HEK293 (cell line): ENCODE results near the gene VASN.

ENCODE experiments used
- CTCF ChIA-PET: fragments of 350-600 bp; formaldehyde crosslinking; extraction: SDS; loops from one replicate; lab custom pipeline; 2021; ENCODE audit warnings: antibody characterized with exemption; lab: Yijun Ruan, JAX
- POLR2A ChIA-PET: fragments of 300-600 bp; formaldehyde crosslinking; extraction: SDS; loops from one replicate; lab custom pipeline; 2020; ENCODE audit warnings: antibody characterized with exemption, inconsistent platforms; lab: Yijun Ruan, JAX
- H3K27ac ChIP-seq: fragments of 200-500 bp; sonication (Bioruptor generic); 2 replicates; pipeline ENCODE4 v1.5.1; 2014; ENCODE audit warnings: low read depth, low read length, control low read depth, inconsistent platforms; ENCODE audit errors: extremely low read depth
- H3K36me3 ChIP-seq, 2 experiments: fragments of 200-500 bp in 1 of 2; sonication (Bioruptor generic) in 1 of 2; 1 replicate in 1 of 2; 2 replicates in 1 of 2; pipeline ENCODE4 v1.5.1; 2014 to 2017; ENCODE audit warnings: inconsistent platforms in 2 of 2, low read length in 2 of 2; ENCODE audit not compliant: control insufficient read depth in 2 of 2, insufficient read depth in 1 of 2
- H3K4me1 ChIP-seq: fragments of 200-500 bp; sonication (Bioruptor generic); 2 replicates; pipeline ENCODE4 v1.5.1; 2014; ENCODE audit warnings: mild to moderate bottlenecking, low read length, inconsistent platforms; ENCODE audit not compliant: control insufficient read depth, insufficient read depth
- H3K4me3 ChIP-seq: 2 replicates; pipeline ENCODE4 v1.5.1; 2011; ENCODE audit warnings: low read depth, mild to moderate bottlenecking, control low read depth, low read length, moderate library complexity
- H3K9me3 ChIP-seq: fragments of 200-500 bp; sonication (Bioruptor generic); 2 replicates; pipeline ENCODE4 v1.5.1; 2014; ENCODE audit warnings: low read depth, low read length, inconsistent platforms; ENCODE audit not compliant: control insufficient read depth, insufficient read depth
- BCL11B ChIP-seq: fragments of 450-650 bp; formaldehyde crosslinking; IDR thresholded peaks from 2 replicates; pipeline ENCODE4 v1.5.1; 2016; ENCODE audit warnings: low read depth, missing biosample characterization, missing genetic modification characterization
- PBX3 ChIP-seq: sonication (generic); formaldehyde crosslinking; IDR thresholded peaks from 2 replicates; pipeline ENCODE4 v1.8.1; 2022; ENCODE audit warnings: mild to moderate bottlenecking, moderate library complexity, missing genetic modification reagents
- PRDM6 ChIP-seq: fragments of 450-650 bp; formaldehyde crosslinking; IDR thresholded peaks from 2 replicates; pipeline ENCODE4 v1.5.1; 2017; ENCODE audit warnings: missing biosample characterization, missing genetic modification characterization
- SCRT2 ChIP-seq: fragments of 450-650 bp; formaldehyde crosslinking; IDR thresholded peaks from 2 replicates; pipeline ENCODE4 v1.5.1; 2016; ENCODE audit warnings: missing biosample characterization, missing genetic modification characterization
- TSHZ1 ChIP-seq: fragments of 450-650 bp; formaldehyde crosslinking; IDR thresholded peaks from 2 replicates; pipeline ENCODE4 v1.5.1; 2016; ENCODE audit warnings: missing biosample characterization, missing genetic modification characterization, borderline replicate concordance
- ZBTB20 ChIP-seq: fragments of 450-650 bp; formaldehyde crosslinking; IDR thresholded peaks from 2 replicates; pipeline ENCODE4 v1.5.1; 2016; ENCODE audit warnings: missing biosample characterization, missing genetic modification characterization
- ZBTB44 ChIP-seq: fragments of 450-650 bp; IDR thresholded peaks from 2 replicates; pipeline ENCODE4 v1.5.1; 2018; ENCODE audit warnings: missing biosample characterization, mild to moderate bottlenecking, missing genetic modification characterization
- ZBTB7A ChIP-seq: fragments of 450-650 bp; formaldehyde crosslinking; IDR thresholded peaks from 2 replicates; pipeline ENCODE4 v1.5.1; 2016; ENCODE audit warnings: low read depth, missing biosample characterization, missing genetic modification characterization
- ZNF16 ChIP-seq: fragments of 450-650 bp; formaldehyde crosslinking; IDR thresholded peaks from 2 replicates; pipeline ENCODE4 v1.5.1; 2016; ENCODE audit warnings: low read depth, missing biosample characterization, missing genetic modification characterization
- ZNF341 ChIP-seq: fragments of 450-650 bp; formaldehyde crosslinking; IDR thresholded peaks from 2 replicates; pipeline ENCODE4; 2016; ENCODE audit warnings: low read depth, missing biosample characterization, missing genetic modification characterization
- ZNF37A ChIP-seq: fragments of 450-650 bp; IDR thresholded peaks from 2 replicates; pipeline ENCODE4 v1.5.1; 2018; ENCODE audit warnings: missing biosample characterization, missing genetic modification characterization
- ZNF398 ChIP-seq: fragments of 450-650 bp; formaldehyde crosslinking; IDR thresholded peaks from 2 replicates; pipeline ENCODE4 v1.5.1; 2017; ENCODE audit warnings: missing biosample characterization, missing genetic modification characterization
- ZNF416 ChIP-seq: fragments of 450-650 bp; formaldehyde crosslinking; IDR thresholded peaks from 2 replicates; pipeline ENCODE4 v1.5.1; 2016; ENCODE audit warnings: missing biosample characterization, missing genetic modification characterization
- ZNF580 ChIP-seq: fragments of 450-650 bp; formaldehyde crosslinking; IDR thresholded peaks from 2 replicates; pipeline ENCODE4 v1.5.1; 2016; ENCODE audit warnings: missing biosample characterization, missing genetic modification characterization
- ZNF585B ChIP-seq: fragments of 450-650 bp; formaldehyde crosslinking; IDR thresholded peaks from 2 replicates; pipeline ENCODE4 v1.5.1; 2016; ENCODE audit warnings: missing biosample characterization, missing genetic modification characterization
- ZNF610 ChIP-seq: fragments of 450-650 bp; formaldehyde crosslinking; IDR thresholded peaks from 2 replicates; pipeline ENCODE4 v1.5.1; 2016; ENCODE audit warnings: missing biosample characterization, missing genetic modification characterization, borderline replicate concordance
- ZNF624 ChIP-seq: fragments of 450-650 bp; formaldehyde crosslinking; IDR thresholded peaks from 2 replicates; pipeline ENCODE4 v1.5.1; 2017; ENCODE audit warnings: missing biosample characterization, missing genetic modification characterization
- ZNF654 ChIP-seq: fragments of 450-650 bp; formaldehyde crosslinking; IDR thresholded peaks from 2 replicates; pipeline ENCODE4 v1.5.1; 2016; ENCODE audit warnings: low read depth, missing biosample characterization, missing genetic modification characterization
- ZNF747 ChIP-seq: fragments of 450-650 bp; formaldehyde crosslinking; IDR thresholded peaks from 2 replicates; pipeline ENCODE4 v1.5.1; 2016; ENCODE audit warnings: missing biosample characterization, missing genetic modification characterization
- ZSCAN18 ChIP-seq: fragments of 450-650 bp; formaldehyde crosslinking; IDR thresholded peaks from 2 replicates; pipeline ENCODE4 v1.5.1; 2016; ENCODE audit warnings: missing biosample characterization, missing genetic modification characterization
- ZSCAN23 ChIP-seq: fragments of 450-650 bp; formaldehyde crosslinking; IDR thresholded peaks from 2 replicates; pipeline ENCODE4 v1.5.1; 2016; ENCODE audit warnings: missing biosample characterization, missing genetic modification characterization

VASN gene

GRCh38 chr16:4322121-4323052, 49.3 kb upstream of the VASN start:
- Histone ChIP-seq H3K36me3 (no peaks in the 10 kb centered on the region), H3K4me1 (no peaks in the 10 kb centered on the region), H3K9me3 (no peaks in the 10 kb centered on the region), H3K27ac (no peak overlapping the region), H3K4me3 (no peak overlapping the region)
- peak; percentile 70; the same call in 1 of the 2 replicates for TF ChIP-seq ZBTB7A (tag by site-specific recombination)
- TF ChIP-seq ZSCAN23 (tag by site-specific recombination), result no peak
- no peak for TF ChIP-seq PBX3 (CRISPR knock-in tag)
- TF ChIP-seq ZNF37A (tag by site-specific recombination), result no peak
- no peak for TF ChIP-seq ZNF747 (tag by site-specific recombination)
- no peak for TF ChIP-seq ZNF585B (tag by site-specific recombination)
- TF ChIP-seq ZNF610 (tag by site-specific recombination), result no peak
- no peak for TF ChIP-seq ZNF398 (tag by site-specific recombination)
- no peak for TF ChIP-seq TSHZ1 (tag by site-specific recombination)
- TF ChIP-seq ZBTB20 (tag by site-specific recombination), result no peak
- no peak for TF ChIP-seq ZNF654
- no peak for TF ChIP-seq ZBTB44 (tag by site-specific recombination)
- TF ChIP-seq ZSCAN18 (tag by site-specific recombination), result no peak
- no peak for TF ChIP-seq ZNF624 (tag by site-specific recombination)
- no peak for TF ChIP-seq PRDM6 (tag by site-specific recombination)
- no peak for TF ChIP-seq ZNF580
- TF ChIP-seq ZNF341, result no peak
- peak; percentile 93 for TF ChIP-seq ZNF16 (tag by site-specific recombination)
- TF ChIP-seq SCRT2 (tag by site-specific recombination), result no peak
- no peak for TF ChIP-seq ZNF416 (tag by site-specific recombination)
- 0 out of 2 replicates have a peak, but pooled peaks have one; percentile 39 for TF ChIP-seq BCL11B
- ChIA-PET POLR2A (interaction anchor here (0.6 kb wide), 1 partner anchor 14 kb away, joined by 4 read pairs; no protein-coding TSS in a partner anchor), CTCF (interaction anchor here (0.6 to 1.0 kb wide), 2 partner anchors 34 to 129 kb away, joined by 3 read pairs; no protein-coding TSS in a partner anchor)
